Right atrium auricular region (tissue), 2 donors: ENCODE results near the gene FAM221B. TPM values are rescaled to one million over a fixed set of nuclear protein-coding genes. Genes with fewer than 3 reads are reported as not detected.

Experiments used
- DNase-seq: peaks from one replicate; pipeline ENCODE4 v3.0.0-alpha.2; 2019; ENCODE audit warnings: low spot score
- H3K27ac ChIP-seq, 2 donors: fragments of 200-600 bp; sonication (generic); 1 replicate in 1 of 2; 2 replicates in 1 of 2; pipeline ENCODE4 v1.5.1; 2016 to 2019
- H3K27me3 ChIP-seq, 2 donors: fragments of 200-600 bp; sonication (generic); one replicate each; pipeline versions ENCODE4 v1.5.1 to v1.6.0; 2017 to 2019
- H3K36me3 ChIP-seq: fragments of 200-600 bp; sonication (generic); one replicate; pipeline ENCODE4 v1.5.1; 2016
- H3K4me1 ChIP-seq, 2 donors: fragments of 200-600 bp; sonication (generic); one replicate each; pipeline versions ENCODE4 v1.5.1 to v1.6.0; 2017 to 2019
- H3K4me3 ChIP-seq, 2 donors: fragments of 200-600 bp; sonication (generic); 1 replicate in 1 of 2; 2 replicates in 1 of 2; pipeline ENCODE4 v1.5.1; 2017 to 2019; ENCODE audit warnings: mild to moderate bottlenecking in 1 of 2, moderate library complexity in 1 of 2
- H3K9me3 ChIP-seq, 2 donors: fragments of 200-600 bp; sonication (generic); one replicate each; pipeline ENCODE4 v1.5.1; 2019
- CTCF ChIP-seq, 2 donors: fragments of 200-600 bp; sonication (generic); IDR thresholded peaks; one replicate each; pipeline ENCODE4 v1.5.1; 2019; ENCODE audit warnings: antibody characterized with exemption in 2 of 2
- total RNA-seq, 2 donors: library from RNA; depleted of rRNA; stranded (reverse); fragments of >200 nt; gene quantifications; one replicate each; pipeline ENCODE4 v1.1.0, GENCODE V29; 2016

FAM221B gene
- total RNA-seq, 2 donors from 2014 or later, result not detected

GRCh38 chr9:35856206-35856605 is 27.7 kb upstream of the FAM221B start:
- peak; percentile 26 for DNase-seq
- peaks cover 10% of the 10 kb centered on the region for H3K36me3 ChIP-seq
- H3K4me3 ChIP-seq, result no peak overlapping the region
- no peaks in the 10 kb centered on the region for H3K27me3 ChIP-seq
- H3K27ac ChIP-seq, result no peak overlapping the region
- TF ChIP-seq CTCF (IDR thresholded peaks at IDR 0.05), result no peak
- H3K9me3 ChIP-seq, result no peaks in the 10 kb centered on the region
- peaks cover 0 to 5% of the 10 kb centered on the region in 2 donors for H3K4me1 ChIP-seq

GRCh38 chr9:35854091-35854762 is 25.7 kb upstream of the FAM221B start:
- DNase-seq, result peak; percentile 4
- no peak for TF ChIP-seq CTCF (IDR thresholded peaks at IDR 0.05)
- H3K4me1 ChIP-seq, result peaks cover 0 to 2% of the 10 kb centered on the region in 2 donors
- no peaks in the 10 kb centered on the region for H3K27me3 ChIP-seq
- no peak overlapping the region for H3K4me3 ChIP-seq
- peaks cover 10% of the 10 kb centered on the region for H3K36me3 ChIP-seq
- no peaks in the 10 kb centered on the region for H3K9me3 ChIP-seq
- H3K27ac ChIP-seq, result no peak overlapping the region

- peaks cover 10% of the 10 kb centered on the region for H3K36me3 ChIP-seq
- no peaks in the 10 kb centered on the region for H3K27me3 ChIP-seq
- no peak overlapping the region for H3K4me3 ChIP-seq
- no peak for DNase-seq
- H3K4me1 ChIP-seq, result peaks cover 0 to 2% of the 10 kb centered on the region in 2 donors
- no peaks in the 10 kb centered on the region for H3K9me3 ChIP-seq
- TF ChIP-seq CTCF (IDR thresholded peaks at IDR 0.05), result no peak
- no peak overlapping the region for H3K27ac ChIP-seq
These were observed 24.6 kb upstream of the FAM221B start for GRCh38 chr9:35852876-35853865.

GRCh38 chr9:35852267-35852815 is 23.8 kb upstream of the FAM221B start:
- Histone ChIP-seq H3K27ac (no peak overlapping the region), H3K36me3 (peaks cover 10% of the 10 kb centered on the region), H3K4me3 (no peak overlapping the region), H3K27me3 (no peaks in the 10 kb centered on the region), H3K9me3 (no peaks in the 10 kb centered on the region), H3K4me1 (peaks cover 0 to 10% of the 10 kb centered on the region in 2 donors)
- no peak for DNase-seq
- no peak for TF ChIP-seq CTCF (IDR thresholded peaks at IDR 0.05)

GRCh38 chr9:35847792-35848572 is 19.4 kb upstream of the FAM221B start:
- no peak for DNase-seq
- H3K4me3 ChIP-seq, result no peak overlapping the region

More at GRCh38 chr9:35847792-35848572, 19.4 kb upstream of the FAM221B start:
- TF ChIP-seq CTCF (IDR thresholded peaks at IDR 0.05), result no peak
- no peaks in the 10 kb centered on the region for H3K9me3 ChIP-seq
- no peaks in the 10 kb centered on the region for H3K36me3 ChIP-seq
- H3K27ac ChIP-seq, result peak overlapping the region; percentile 49 to 78
- H3K27me3 ChIP-seq, result no peaks in the 10 kb centered on the region
- H3K4me1 ChIP-seq, result peaks cover 0 to 32% of the 10 kb centered on the region in 2 donors
